Heart left ventricle (tissue), 13 donors: ENCODE data around the gene PPP1R2.

Source experiments
- CTCF ChIP-seq, 12 donors: fragments of 200-600 bp; sonication (generic) in 4 of 12; IDR thresholded peaks; one replicate each; pipeline versions ENCODE4 v1.5.0 to v1.8.0; 2018 to 2022; ENCODE audit warnings: antibody characterized with exemption in 12 of 12, mild to moderate bottlenecking in 5 of 12
- POLR2A ChIP-seq, 2 donors: fragments of 450-650 bp; IDR thresholded peaks; one replicate each; pipeline ENCODE4 v1.6.1; 2017; ENCODE audit warnings: antibody characterized with exemption in 2 of 2, mild to moderate bottlenecking in 2 of 2, moderate library complexity in 2 of 2
- donor health status: ischemic (EF 13 %, LVEDD 7.1; RV severe dilation, severe dysfunction).
- donor health status: DM: no; HTN: yes; CAD: no.
- donor health status: DM: no; HTN: no; CAD: no.
- donor health status: ischemic (EF 25% LVEDD 6.9; RV normal size, moderate dysfunction).
- donor health status: ischemic (EF 25% LVEDD 5.7; RV mildly dilated, moderate dysfunction).
- donor health status: ischemic (EF 35%, LVEDD 5.7; RV mildly dilated, moderate dysfunction).
- donor health status: nonischemic (EF 11% LVEDD 7.7; RV severe dilation, severe dysfunction).
- donor health status: DM: yes; HTN: yes; CAD: no.
- donor health status: PGD.
- donor health status: ischemic (EF 29% LVEDD 5.4; RV normal size, mild dysfunction).
- donor health status: nonischemic (EF 23%, LVEDD 6.1; RV moderate dilation, normal function).

- TF ChIP-seq CTCF (IDR thresholded peaks at IDR 0.05) (no peak), POLR2A (IDR thresholded peaks at IDR 0.05) (no peak)
Measured at GRCh38 chr3:195540511-195540910, 2.6 kb downstream of the PPP1R2 start.
